ENCODE results near the gene PTPRM.

PTPRM gene

GRCh38 chr18:7585276-7585670 is 18.2 kb downstream of the PTPRM start:
- TF ChIP-seq CTCF (conservative IDR thresholded peaks at IDR 0.05; ENCODE audit: low read depth, low read length) = no peak
- no peak overlapping the region for H3K4me3 ChIP-seq (ENCODE audit: low read depth, low read length)
- no peak for DNase-seq (ENCODE audit: low read depth)

- no peak overlapping the region for H3K4me3 ChIP-seq (ENCODE audit: low read depth, low read length)
- TF ChIP-seq CTCF (conservative IDR thresholded peaks at IDR 0.05; ENCODE audit: low read depth, low read length) = no peak
- DNase-seq (ENCODE audit: low read depth) = no peak
Measured at GRCh38 chr18:7586379-7586778, 19.3 kb downstream of the PTPRM start.

DNA sequence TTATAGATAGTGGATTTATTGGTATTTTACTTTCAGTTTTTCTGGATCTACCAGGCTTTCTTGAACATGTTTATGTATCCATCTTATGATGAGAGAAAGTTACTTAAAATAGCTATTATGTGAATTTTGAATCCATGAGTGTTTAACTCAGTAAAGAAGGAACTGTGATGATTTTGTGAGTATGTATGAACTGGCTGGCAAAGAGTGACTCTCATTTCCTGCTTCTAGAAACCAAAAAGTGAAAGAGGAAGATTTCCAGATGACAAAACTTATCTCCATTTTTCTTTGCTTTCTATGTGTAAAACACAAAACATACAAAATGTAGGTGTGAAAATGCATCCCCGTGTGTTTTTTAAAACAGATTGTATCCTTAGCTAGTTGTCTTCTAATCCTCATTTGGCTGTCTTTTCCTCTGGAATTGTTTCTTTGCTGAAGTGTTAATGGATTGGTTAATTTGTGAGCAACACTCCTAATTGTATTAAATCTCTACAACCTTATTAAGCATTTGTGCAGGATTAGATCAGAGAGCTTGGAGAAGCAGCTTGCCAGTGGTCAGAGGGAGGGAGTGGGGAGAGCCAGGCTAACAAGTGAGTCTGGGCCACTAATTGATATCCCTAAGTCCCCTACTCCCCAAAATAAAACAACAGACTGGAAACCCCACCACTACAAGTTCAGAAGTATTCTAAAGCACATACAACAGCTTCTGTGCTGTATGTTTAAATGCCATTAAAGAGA is 23.9 kb downstream of the PTPRM start:
- TF ChIP-seq CTCF (conservative IDR thresholded peaks at IDR 0.05; ENCODE audit: low read depth, low read length) = no peak
- H3K4me3 ChIP-seq (ENCODE audit: low read depth, low read length) = no peak overlapping the region
- DNase-seq (ENCODE audit: low read depth) = peak; percentile 25

GRCh38 chr18:7592305-7593071 is 25.4 kb downstream of the PTPRM start:
- DNase-seq (ENCODE audit: low read depth) = no peak
- H3K4me3 ChIP-seq (ENCODE audit: low read depth, low read length) = no peak overlapping the region
- peak; percentile 38 for TF ChIP-seq CTCF (conservative IDR thresholded peaks at IDR 0.05; ENCODE audit: low read depth, low read length)

DNA sequence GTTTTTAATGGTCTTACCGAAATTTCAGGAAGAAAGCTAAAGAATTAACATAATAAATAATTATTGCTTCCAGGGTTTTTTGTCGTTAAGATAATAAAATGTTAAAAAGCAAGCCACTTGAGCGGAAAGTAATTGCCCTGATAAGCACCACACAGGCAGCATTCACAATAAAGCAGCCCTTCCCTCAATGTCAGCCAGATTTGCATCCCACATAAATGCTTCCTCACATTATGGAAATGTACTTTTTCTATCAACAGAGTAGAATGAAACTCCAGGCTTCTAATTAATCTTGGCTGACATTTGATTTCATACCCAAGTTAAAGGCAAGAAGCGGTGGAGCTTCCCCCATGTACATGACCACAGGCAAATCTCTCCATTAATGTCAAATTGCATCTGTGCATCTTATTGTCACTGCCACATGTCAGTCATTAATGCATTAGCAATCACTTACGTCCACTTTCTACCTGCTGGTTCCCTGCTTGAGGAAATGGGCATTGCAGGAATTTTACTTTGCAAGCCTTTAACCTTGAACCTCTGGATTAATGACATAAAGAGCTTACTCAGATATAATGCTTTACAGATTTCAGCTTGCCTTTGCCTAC is 26.2 kb downstream of the PTPRM start:
- no peak overlapping the region for H3K4me3 ChIP-seq (ENCODE audit: low read depth, low read length)
- TF ChIP-seq CTCF (conservative IDR thresholded peaks at IDR 0.05; ENCODE audit: low read depth, low read length) = no peak
- no peak for DNase-seq (ENCODE audit: low read depth)

- no peak overlapping the region for H3K4me3 ChIP-seq (ENCODE audit: low read depth, low read length)
- no peak for TF ChIP-seq CTCF (conservative IDR thresholded peaks at IDR 0.05; ENCODE audit: low read depth, low read length)
- DNase-seq (ENCODE audit: low read depth) = peak; percentile 88
Measured at GRCh38 chr18:7596147-7596546, 29.0 kb downstream of the PTPRM start.

Data from choroid plexus epithelial cell (primary cell).